HL-60/S4 (cell line): Measurements from ENCODE around the gene HJV.
"Not testable (repeated sequence)": the region's sequence is repeated elsewhere in the genome, so short reads cannot be mapped to it uniquely, and the experiment has no call there.

Experiments used
- in situ Hi-C: fragments of 300-500 bp; cut with MboI; formaldehyde crosslinking; loops from 2 replicates; pipeline ENCODE4 v1.14.3; 2022; ENCODE audit warnings: low sequenced_read_pairs

Gene HJV

GRCh38 chr1:146021622-146022402 lies at the start of gene HJV:
TSS of gene HJV (minus strand) at chr1:146021735. CDS start at chr1:146020231, 1,504 bp downstream.
- in situ Hi-C loops: no loop called here

GRCh38 chr1:146059148-146059547 lies 37.6 kb upstream of the HJV start:
- in situ Hi-C loops: not testable (repeated sequence)

GRCh38 chr1:146051852-146052676 lies 30.5 kb upstream of the HJV start:
- in situ Hi-C loops: not testable (repeated sequence)

DNA sequence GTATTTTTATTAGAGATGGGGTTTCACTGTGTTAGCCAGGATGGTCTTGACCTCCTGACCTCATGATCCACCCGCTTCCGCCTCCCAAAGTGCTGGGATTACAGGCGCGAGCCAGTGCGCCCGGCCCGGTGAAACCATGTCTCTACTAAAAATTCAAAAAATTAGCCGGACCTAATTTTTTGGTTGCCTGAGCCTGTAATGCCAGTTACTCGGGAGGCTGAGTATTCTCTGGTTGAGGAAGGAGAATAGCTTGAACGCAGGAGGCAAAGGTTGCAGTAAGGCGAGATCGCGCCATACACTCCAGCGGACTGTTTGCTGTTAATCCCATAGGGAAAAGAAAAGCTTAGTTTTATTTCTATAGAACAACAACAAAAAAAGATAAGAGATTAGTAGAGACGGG lies 29.9 kb upstream of the HJV start:
- in situ Hi-C loops: no loop called here

- in situ Hi-C loops: not testable (repeated sequence)
These were observed 29.1 kb upstream of the HJV start for GRCh38 chr1:146050652-146050963.

- in situ Hi-C loops: not testable (repeated sequence)
These were observed 28.5 kb upstream of the HJV start for GRCh38 chr1:146049866-146050651.

- in situ Hi-C loops: no loop called here
These were observed 27.9 kb upstream of the HJV start for GRCh38 chr1:146049436-146049835.

- in situ Hi-C loops: not testable (repeated sequence)
These were observed 27.1 kb upstream of the HJV start for GRCh38 chr1:146048514-146049115.

- in situ Hi-C loops: no loop called here
These were observed 25.1 kb upstream of the HJV start for GRCh38 chr1:146046664-146047063.

DNA sequence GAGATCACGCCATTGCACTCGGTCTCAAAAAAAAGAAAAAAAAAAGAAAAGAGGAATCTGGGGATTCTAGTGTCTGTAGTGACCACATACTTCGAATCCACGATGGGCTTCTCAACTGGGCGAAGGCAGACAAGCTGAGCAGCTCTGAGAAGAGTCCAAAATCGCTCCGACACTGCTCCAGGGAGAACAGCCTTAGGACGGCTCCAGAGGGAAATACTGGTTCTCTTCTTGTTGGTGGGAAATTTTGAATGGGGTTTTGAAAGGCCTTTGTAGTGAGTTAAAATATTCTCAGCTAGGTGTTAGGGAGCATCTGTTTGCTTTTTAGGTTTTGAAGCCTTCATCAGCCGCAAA lies 18.3 kb upstream of the HJV start:
- in situ Hi-C loops: no loop called here

DNA sequence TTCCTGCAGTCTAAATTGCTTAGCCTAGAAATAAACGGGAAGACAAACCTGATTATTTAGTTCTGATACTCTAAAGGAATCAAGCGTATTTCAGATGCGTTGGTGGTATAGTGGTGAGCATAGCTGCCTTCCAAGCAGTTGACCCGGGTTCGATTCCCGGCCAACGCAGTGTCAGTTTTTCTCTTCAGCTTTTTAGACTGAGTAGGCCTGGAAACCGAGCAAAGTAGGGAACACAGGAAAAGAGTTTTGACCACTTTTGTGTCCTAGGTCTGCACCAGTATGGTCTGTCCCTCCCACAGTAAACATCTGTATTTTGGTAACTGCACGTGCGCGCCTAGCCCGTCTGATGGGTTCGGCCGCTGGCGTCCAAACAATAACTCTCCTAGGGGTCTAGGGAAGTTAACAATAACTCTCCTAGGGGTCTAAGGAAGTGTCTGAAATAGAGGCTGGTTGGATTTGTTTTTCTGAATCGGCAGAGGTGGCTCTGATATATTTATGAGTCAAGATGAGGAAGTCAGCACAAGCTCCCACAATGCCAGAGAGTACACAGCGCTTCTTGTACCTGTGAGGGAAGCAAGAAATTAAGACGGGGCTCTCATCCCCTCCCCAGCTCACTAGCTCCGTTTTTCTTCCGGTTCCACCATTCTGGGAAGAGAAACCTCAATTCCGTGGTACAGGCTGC lies 15.6 kb upstream of the HJV start:
- in situ Hi-C loops: no loop called here

GRCh38 chr1:146036241-146036964 lies 14.9 kb upstream of the HJV start:
- in situ Hi-C loops: no loop called here

- in situ Hi-C loops: no loop called here
These were observed 13.5 kb upstream of the HJV start for GRCh38 chr1:146035048-146035423.

DNA sequence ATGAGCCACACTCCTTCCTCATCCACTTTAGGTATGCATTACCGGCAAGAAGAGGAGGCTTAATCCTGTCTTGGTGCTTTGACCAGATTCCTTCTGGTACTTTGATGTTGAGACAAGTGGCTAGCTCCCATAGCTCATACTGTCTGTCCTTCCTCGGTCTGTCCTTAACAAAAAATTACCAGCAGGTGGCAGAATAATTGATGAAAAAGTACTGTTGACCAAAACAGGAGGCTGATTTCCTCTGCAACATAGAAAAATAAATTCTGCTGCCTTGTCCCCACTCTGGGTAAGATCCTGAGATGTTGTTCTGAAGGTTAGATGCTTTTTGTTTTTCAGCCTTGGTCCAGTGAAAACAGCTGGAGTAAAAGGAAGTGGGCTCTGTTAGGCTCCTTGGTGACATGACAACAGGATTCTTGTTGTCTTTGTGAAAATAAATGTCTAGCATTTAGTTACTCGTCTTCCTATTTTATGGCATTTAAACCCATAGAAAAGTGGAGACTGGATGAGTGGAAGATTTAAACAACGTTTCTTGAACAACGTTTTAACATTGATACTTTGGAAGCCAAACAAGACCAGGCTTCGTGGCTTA lies 11.2 kb upstream of the HJV start:
- in situ Hi-C loops: no loop called here

- in situ Hi-C loops: no loop called here
These were observed 9.9 kb upstream of the HJV start for GRCh38 chr1:146031476-146031875.

GRCh38 chr1:146029117-146029516 lies 7.6 kb upstream of the HJV start:
- in situ Hi-C loops: no loop called here

- in situ Hi-C loops: not testable (repeated sequence)
These were observed 5.1 kb upstream of the HJV start for GRCh38 chr1:146026650-146027049.

DNA sequence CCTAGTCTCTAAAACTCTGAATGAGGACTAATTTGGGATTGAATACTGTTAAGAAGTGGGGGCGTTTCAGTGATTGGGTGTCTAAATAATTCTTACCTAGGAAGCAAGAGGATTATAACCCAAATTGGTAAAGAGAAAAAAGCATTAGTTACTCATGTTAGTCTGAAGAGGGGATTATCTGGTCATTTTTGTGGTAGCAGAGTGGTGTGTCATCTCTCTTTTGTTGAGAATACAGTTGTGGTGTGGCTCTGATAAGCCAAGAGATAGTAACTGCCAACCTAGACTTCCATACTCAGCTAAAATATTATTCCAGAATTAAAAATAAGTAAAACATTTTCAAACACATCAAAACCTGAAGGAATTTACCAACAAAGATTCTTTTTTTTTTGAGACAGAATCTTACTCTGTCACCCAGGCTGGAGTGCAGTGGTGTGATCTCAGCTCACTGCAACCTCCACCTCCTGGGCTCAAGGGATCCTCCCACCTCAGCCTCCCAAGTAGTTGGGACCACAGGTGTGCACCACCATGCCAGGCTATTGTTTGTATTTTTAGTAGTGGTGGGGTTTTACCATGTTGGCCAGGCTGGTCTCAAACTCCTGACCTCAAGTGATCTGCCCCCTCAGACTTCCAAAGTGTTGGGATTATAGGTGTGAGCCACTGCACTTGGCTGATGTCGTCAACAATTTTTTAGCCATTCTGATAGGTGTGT lies 4.4 kb upstream of the HJV start:
- in situ Hi-C loops: not testable (repeated sequence)
